HUES48 (cell line): ENCODE results near the gene ASIC2.

Experiments
- H3K27ac ChIP-seq: one replicate; pipeline ENCODE4 v1.7.0; 2013; ENCODE audit warnings: low read depth, low read length, inconsistent platforms
- H3K27me3 ChIP-seq: 2 replicates; pipeline ENCODE4 v1.6.1; 2013; ENCODE audit warnings: mild to moderate bottlenecking, low read length; ENCODE audit not compliant: control insufficient read depth, insufficient read depth
- H3K36me3 ChIP-seq: 2 replicates; pipeline ENCODE4 v1.6.1; 2013; ENCODE audit warnings: low read length; ENCODE audit not compliant: control insufficient read depth, insufficient read depth
- H3K4me1 ChIP-seq: 2 replicates; pipeline ENCODE4 v1.6.1; 2013; ENCODE audit warnings: mild to moderate bottlenecking, low read length; ENCODE audit not compliant: control insufficient read depth, insufficient read depth
- H3K4me3 ChIP-seq: 2 replicates; pipeline ENCODE4 v1.5.1; 2013; ENCODE audit warnings: mild to moderate bottlenecking, low read depth, low read length
- H3K9ac ChIP-seq: 2 replicates; pipeline ENCODE4 v1.6.1; 2013; ENCODE audit warnings: mild to moderate bottlenecking, low read depth, low read length, moderate library complexity
- H3K9me3 ChIP-seq: 2 replicates; pipeline ENCODE4 v1.6.1; 2013; ENCODE audit warnings: low read length; ENCODE audit not compliant: control insufficient read depth, insufficient read depth

Gene ASIC2

DNA sequence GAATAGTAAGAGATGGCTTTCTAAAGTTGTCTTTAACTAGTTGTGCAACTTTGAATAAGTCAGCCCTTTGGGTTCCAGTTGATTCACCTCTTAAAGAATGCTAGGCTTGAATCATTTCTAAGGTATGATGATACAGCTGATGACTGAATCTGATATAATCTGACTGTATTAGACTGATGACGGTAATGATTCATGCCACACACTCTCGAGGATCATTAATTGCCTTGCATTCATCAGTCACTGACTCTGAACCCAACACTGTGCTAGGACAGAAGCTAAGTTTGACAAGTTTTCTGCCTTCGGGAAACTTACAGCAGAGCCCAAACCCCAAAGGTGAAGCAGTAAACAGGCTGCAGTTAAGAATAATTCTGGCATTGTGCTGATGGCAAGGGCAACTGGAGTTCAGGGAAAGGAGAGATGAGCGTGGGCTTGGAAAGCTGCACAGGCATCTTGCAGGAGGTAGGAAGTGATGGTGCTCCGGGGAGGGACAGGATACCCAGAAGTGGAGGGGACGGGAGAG, 25.8 kb downstream of the ASIC2 start:
- Histone ChIP-seq H3K27me3 (no peaks in the 10 kb centered on the region), H3K27ac (no peak overlapping the region), H3K9ac (no peak overlapping the region)

DNA sequence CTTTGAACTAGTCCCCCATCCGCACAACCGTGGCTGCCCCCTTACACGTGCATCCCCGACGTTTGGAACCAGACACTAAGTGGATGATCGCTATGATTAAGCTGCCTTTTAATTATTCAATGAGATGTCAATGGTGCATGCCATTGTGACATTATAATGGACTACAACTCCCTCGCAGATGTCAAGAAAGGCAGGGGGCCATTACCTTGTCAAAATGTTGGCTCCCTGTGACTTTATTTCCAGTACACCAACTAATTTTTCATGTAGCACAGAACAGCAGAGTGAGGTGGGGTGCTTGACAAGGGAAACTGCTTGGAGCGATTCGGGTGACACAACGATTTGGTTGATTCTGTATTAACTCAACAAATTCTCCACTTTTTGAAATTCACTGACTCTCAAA, 26.5 kb downstream of the ASIC2 start:
- H3K27ac ChIP-seq = no peak overlapping the region
- H3K9ac ChIP-seq = no peak overlapping the region
- no peaks in the 10 kb centered on the region for H3K36me3 ChIP-seq
- H3K9me3 ChIP-seq = no peaks in the 10 kb centered on the region
- H3K4me3 ChIP-seq = no peak overlapping the region
- H3K27me3 ChIP-seq = no peaks in the 10 kb centered on the region
- H3K4me1 ChIP-seq = no peaks in the 10 kb centered on the region

More for the DNA sequence above, 25.8 kb downstream of the ASIC2 start:
- H3K36me3 ChIP-seq = no peaks in the 10 kb centered on the region
- no peaks in the 10 kb centered on the region for H3K9me3 ChIP-seq
- no peak overlapping the region for H3K4me3 ChIP-seq
- no peaks in the 10 kb centered on the region for H3K4me1 ChIP-seq

DNA sequence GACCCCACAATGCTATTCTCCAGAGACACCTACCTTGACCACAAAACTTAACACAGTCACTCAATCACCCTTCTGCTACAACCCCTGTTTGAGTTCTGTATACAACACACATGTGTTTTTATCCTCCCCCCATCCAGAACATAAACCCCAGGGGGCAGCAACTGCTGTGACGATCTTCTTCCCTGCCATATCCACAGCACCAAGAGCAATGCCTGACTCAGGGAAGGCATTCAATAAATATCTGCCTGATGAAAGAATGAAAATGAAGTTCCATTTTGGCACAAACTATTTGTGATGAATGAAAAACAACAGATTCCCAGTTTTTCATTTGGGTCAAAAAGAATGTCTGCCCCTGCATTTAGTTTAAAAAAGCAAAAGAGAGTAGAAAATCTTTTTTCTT, 27.0 kb downstream of the ASIC2 start:
- Histone ChIP-seq H3K9ac (no peak overlapping the region), H3K27me3 (no peaks in the 10 kb centered on the region), H3K36me3 (no peaks in the 10 kb centered on the region), H3K27ac (no peak overlapping the region), H3K4me1 (no peaks in the 10 kb centered on the region; the same call in 1 of the 2 replicates), H3K4me3 (no peak overlapping the region), H3K9me3 (no peaks in the 10 kb centered on the region)

DNA sequence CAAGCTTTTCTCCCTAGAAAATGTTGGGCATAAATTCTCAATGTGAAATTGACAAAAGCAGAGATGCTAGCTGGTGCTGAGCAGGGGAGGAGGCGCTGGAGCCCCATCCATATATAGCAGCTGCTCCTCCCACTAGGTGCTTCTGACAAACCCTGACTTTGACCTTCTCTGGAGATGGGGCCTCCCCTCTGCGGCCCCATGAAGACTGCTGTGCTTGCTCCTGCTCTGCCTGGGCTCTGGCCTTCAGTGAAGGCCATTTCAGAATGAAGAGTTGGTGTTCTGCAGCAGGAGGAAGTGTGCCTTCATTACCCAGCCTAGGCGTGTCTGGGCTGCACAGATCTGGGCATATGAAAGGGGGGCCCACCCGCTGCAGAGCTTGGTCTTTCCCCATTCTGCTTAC, 29.7 kb downstream of the ASIC2 start:
- Histone ChIP-seq H3K9me3 (no peaks in the 10 kb centered on the region), H3K27me3 (no peaks in the 10 kb centered on the region), H3K36me3 (no peaks in the 10 kb centered on the region), H3K4me1 (peaks cover 7% of the 10 kb centered on the region; the same call in 1 of the 2 replicates), H3K9ac (no peak overlapping the region), H3K27ac (no peak overlapping the region), H3K4me3 (no peak overlapping the region)

DNA sequence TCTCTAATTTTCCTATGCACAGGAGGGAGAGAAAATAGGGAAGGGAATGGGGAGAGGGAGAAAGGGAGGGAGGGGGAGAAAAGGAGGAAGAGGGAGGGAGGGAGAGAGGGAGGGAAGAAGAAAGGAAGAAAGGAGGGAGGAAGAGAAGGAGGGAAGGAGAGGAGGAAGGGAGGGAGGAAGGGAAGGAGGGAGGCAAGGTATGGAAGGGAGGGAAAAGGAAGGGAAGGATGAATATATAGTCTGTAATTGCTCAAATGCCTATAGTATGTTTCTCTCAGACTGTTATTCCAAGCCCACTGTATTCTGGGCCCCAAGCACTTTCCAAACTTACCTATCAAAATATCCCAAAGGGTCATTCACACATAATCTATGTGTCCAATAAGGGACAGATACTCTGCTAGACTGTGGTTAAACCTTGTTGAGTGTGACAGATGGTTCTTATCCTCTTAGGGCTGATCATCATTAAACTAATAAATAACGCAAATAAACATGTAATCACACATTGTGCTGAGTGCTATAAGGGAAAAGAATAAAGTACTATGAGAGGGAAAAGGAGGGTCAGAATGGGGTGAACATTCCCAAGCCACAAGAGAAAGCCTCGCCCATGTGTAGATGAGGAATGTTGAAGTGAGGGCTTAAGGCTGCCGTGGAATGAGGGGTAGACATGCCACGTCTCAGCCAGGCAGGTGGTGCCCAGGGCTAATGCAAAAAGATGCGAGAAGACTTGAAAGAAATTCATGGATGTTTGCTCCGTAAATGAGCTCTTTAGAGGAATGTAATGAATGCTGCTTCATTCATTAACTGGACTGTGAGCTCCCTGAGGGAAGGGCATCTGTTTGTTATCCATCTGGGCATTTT, 30.6 kb downstream of the ASIC2 start:
- H3K4me1 ChIP-seq = peaks cover 7% of the 10 kb centered on the region; the same call in 1 of the 2 replicates
- no peaks in the 10 kb centered on the region for H3K27me3 ChIP-seq
- no peak overlapping the region for H3K27ac ChIP-seq
- no peaks in the 10 kb centered on the region for H3K9me3 ChIP-seq
- H3K9ac ChIP-seq = no peak overlapping the region
- H3K4me3 ChIP-seq = no peak overlapping the region
- H3K36me3 ChIP-seq = no peaks in the 10 kb centered on the region

DNA sequence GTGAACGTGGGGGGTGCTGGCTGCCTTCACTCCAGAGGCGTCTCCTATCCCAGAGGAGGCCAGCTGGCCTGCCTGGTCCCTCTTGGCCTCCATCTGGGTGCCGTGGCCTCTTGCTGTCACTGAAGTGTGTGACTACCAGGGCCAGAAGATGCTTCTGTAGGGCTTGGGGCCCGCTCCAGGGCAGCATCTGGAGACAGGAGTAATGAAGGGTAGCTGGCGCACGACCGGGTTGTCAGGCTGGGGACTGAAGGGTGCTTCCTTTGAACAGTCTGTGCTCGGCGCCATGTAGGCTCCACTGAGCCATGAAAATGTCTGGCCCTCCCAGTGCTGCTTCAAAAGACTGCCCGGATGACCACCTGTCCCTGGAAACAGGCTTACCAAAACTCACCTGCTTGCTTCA, 31.3 kb downstream of the ASIC2 start:
- Histone ChIP-seq H3K9me3 (no peaks in the 10 kb centered on the region), H3K27ac (no peak overlapping the region), H3K9ac (no peak overlapping the region), H3K36me3 (no peaks in the 10 kb centered on the region), H3K4me1 (peaks cover 7% of the 10 kb centered on the region; the same call in 1 of the 2 replicates), H3K27me3 (no peaks in the 10 kb centered on the region), H3K4me3 (no peak overlapping the region)

DNA sequence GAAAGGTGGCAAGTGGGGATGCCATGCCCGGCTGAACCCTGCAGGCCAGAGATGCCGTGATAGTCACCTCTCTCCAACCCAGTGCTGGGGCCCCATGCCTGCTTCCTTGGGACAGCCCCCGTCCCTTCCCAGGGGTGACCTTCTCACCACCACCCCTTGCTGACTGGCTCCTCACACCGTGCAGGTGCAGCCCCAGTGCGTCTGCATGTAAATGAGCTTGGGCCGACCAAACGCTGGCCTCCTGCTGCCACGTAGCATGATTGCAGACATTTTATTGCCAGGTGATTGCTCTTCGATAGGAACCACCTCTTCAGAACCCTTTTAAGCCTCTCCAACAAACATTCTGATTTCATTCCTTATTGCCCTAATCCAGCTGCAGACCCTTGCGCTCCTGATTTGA, 32.5 kb downstream of the ASIC2 start:
- no peaks in the 10 kb centered on the region for H3K36me3 ChIP-seq
- H3K27ac ChIP-seq = no peak overlapping the region
- peaks cover 7% of the 10 kb centered on the region; the same call in 1 of the 2 replicates for H3K4me1 ChIP-seq
- no peak overlapping the region for H3K9ac ChIP-seq
- H3K4me3 ChIP-seq = no peak overlapping the region
- H3K27me3 ChIP-seq = no peaks in the 10 kb centered on the region
- H3K9me3 ChIP-seq = no peaks in the 10 kb centered on the region

DNA sequence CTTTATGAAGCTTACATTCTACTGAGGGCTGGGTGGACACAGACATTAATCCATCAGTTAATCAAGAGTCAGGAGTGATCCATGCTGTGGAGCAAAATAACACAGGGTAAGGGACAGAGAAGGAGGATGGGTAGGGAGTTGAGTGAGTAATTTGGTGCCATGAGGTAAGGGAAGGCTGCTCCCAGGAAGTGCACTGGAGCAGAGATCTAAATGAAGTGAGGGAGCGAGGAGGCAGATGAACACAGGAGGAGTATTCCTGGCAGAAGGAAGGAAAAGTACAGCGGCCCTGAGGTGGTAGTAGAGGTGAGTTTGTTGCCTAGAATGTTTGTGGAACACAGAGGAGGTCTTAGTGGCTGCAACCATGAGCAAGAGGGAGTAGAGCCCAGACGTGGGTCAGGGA, 34.8 kb downstream of the ASIC2 start:
- Histone ChIP-seq H3K4me1 (peaks cover 7% of the 10 kb centered on the region; the same call in 1 of the 2 replicates), H3K27me3 (no peaks in the 10 kb centered on the region), H3K9me3 (no peaks in the 10 kb centered on the region), H3K9ac (no peak overlapping the region), H3K27ac (no peak overlapping the region), H3K36me3 (no peaks in the 10 kb centered on the region), H3K4me3 (no peak overlapping the region)

DNA sequence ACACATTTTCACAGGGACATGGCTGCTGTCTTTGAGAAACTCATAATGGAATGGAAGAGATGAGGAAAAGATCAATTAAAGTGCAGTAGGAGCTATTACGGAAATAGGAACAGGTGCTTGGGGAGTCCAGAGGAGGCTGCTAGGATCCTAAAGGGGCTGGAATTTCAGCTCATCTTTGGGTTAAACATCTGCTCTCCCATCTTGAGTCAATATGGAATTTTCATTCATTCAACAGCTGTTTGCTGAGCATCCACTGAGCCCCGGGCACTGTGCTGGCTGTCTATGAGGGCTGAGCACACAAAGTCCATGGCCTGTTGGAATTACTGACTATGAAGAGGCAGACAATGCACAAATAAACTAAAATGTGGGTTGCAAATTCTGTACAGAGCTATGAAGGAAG, 47.9 kb downstream of the ASIC2 start:
- Histone ChIP-seq H3K4me1 (0 out of 2 replicates have a peak, but pooled peaks cover 5% of the 10 kb centered on the region), H3K4me3 (no peak overlapping the region)

DNA sequence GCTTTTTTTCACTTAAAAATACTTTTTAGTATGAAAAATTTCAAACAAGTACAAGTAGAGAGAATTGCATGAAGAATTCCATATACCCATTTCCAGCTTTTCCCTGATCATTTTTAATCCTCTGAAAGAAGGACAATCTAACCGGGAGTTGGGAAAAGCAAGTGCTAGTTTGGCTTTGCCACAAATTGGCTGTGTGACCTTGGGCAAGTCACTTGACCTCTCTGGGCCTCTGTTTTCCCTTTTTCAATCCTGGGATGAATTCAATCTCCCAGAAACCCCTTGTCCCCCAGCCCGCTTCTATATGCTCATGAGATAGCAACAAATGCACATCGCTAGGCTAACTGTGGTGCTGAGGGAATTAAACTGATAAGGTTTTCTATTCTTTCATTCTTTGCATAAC, 49.4 kb downstream of the ASIC2 start:
- Histone ChIP-seq H3K36me3 (no peaks in the 10 kb centered on the region), H3K4me1 (0 out of 2 replicates have a peak, but pooled peaks cover 5% of the 10 kb centered on the region), H3K27ac (no peak overlapping the region), H3K9me3 (no peaks in the 10 kb centered on the region), H3K9ac (no peak overlapping the region), H3K27me3 (no peaks in the 10 kb centered on the region), H3K4me3 (no peak overlapping the region)

More for the DNA sequence above, 47.9 kb downstream of the ASIC2 start:
- H3K36me3 ChIP-seq = no peaks in the 10 kb centered on the region
- no peaks in the 10 kb centered on the region for H3K9me3 ChIP-seq
- no peaks in the 10 kb centered on the region for H3K27me3 ChIP-seq
- H3K27ac ChIP-seq = no peak overlapping the region
- H3K9ac ChIP-seq = no peak overlapping the region

DNA sequence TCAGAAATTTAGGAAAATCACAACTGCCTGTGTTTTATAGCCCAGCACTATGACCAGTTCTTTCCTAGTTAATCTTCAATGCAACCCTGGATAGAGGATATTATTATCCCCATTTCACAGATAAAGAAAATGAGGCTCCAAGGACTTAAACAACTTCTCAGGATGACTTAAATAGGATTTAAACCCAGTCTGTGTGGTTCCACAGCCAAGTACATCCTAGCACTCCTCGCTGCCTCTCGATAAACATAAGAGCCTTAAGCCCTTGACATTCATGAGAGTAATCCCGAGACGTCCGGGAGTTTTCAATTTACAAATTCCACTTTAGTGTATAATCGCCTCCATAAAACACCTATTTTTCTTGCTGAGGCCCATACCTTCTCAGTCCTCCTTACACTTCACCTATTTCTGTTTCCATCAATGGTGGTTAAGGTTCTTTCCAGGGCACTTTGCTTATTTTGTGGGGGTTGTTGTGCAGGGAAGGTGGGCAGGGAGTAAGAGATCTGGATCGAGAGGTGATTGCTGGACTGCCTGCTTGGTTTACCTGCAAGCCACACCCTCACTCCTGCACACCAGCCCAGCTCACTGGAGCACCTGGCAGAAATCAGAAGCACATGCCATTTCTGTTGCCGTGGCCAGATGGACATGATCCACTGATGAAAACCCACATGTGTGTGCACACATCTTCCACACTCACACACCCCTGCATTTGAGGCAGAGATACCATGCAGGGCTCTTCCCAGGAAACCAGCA, 50.5 kb downstream of the ASIC2 start:
- H3K27ac ChIP-seq = no peak overlapping the region
- H3K4me1 ChIP-seq = 0 out of 2 replicates have a peak, but pooled peaks cover 5% of the 10 kb centered on the region
- no peaks in the 10 kb centered on the region for H3K27me3 ChIP-seq
- no peak overlapping the region for H3K9ac ChIP-seq
- H3K4me3 ChIP-seq = no peak overlapping the region
- H3K36me3 ChIP-seq = no peaks in the 10 kb centered on the region
- no peaks in the 10 kb centered on the region for H3K9me3 ChIP-seq
